Effector memory CD4-positive, alpha-beta T cell (primary cell): ENCODE measurements around the gene EID1.

Source experiments
- DNase-seq, 3 donors: peaks; one replicate each; pipeline ENCODE4 v3.0.0-alpha.2; 2020
- H3K27ac ChIP-seq: 2 replicates; pipeline ENCODE4 v1.7.0; 2013; ENCODE audit warnings: mild to moderate bottlenecking, low read length, moderate library complexity; ENCODE audit not compliant: insufficient read depth, poor library complexity, severe bottlenecking
- H3K27me3 ChIP-seq: replicated peaks from 2 replicates; pipeline ENCODE4 v1.7.0; 2013; ENCODE audit warnings: mild to moderate bottlenecking, low read length; ENCODE audit not compliant: insufficient read depth, control insufficient read depth, poor library complexity, severe bottlenecking
- H3K36me3 ChIP-seq: 2 replicates; pipeline ENCODE4 v1.7.0; 2013; ENCODE audit warnings: mild to moderate bottlenecking, low read length, moderate library complexity; ENCODE audit not compliant: control insufficient read depth, insufficient read depth
- H3K4me1 ChIP-seq: 2 replicates; pipeline ENCODE4 v1.7.0; 2013; ENCODE audit warnings: low read length, mild to moderate bottlenecking; ENCODE audit not compliant: control insufficient read depth, insufficient read depth, poor library complexity, severe bottlenecking
- H3K4me3 ChIP-seq: 2 replicates; pipeline ENCODE4 v1.7.0; 2013; ENCODE audit warnings: low read length, low read depth, mild to moderate bottlenecking; ENCODE audit not compliant: insufficient read depth, poor library complexity, severe bottlenecking
- H3K9me3 ChIP-seq: 2 replicates; pipeline ENCODE4 v1.7.0; 2013; ENCODE audit warnings: mild to moderate bottlenecking, low read length, moderate library complexity; ENCODE audit not compliant: control insufficient read depth

The EID1 gene

GRCh38 chr15:48868536-48868935 is 9.4 kb upstream of the EID1 start:
- Histone ChIP-seq H3K9me3 (no peaks in the 10 kb centered on the region), H3K27ac (no peak overlapping the region), H3K4me3 (no peak overlapping the region), H3K4me1 (no peaks in the 10 kb centered on the region), H3K36me3 (no peaks in the 10 kb centered on the region), H3K27me3 (peaks cover 6% of the 10 kb centered on the region)
- DNase-seq = no peak

GRCh38 chr15:48869966-48870365 is 8.0 kb upstream of the EID1 start:
- no peaks in the 10 kb centered on the region for H3K36me3 ChIP-seq
- H3K4me1 ChIP-seq = no peaks in the 10 kb centered on the region
- no peaks in the 10 kb centered on the region for H3K9me3 ChIP-seq
- H3K27me3 ChIP-seq = peaks cover 6% of the 10 kb centered on the region
- no peak for DNase-seq
- no peak overlapping the region for H3K4me3 ChIP-seq
- H3K27ac ChIP-seq = no peak overlapping the region

- no peak for DNase-seq
- Histone ChIP-seq H3K4me1 (no peaks in the 10 kb centered on the region), H3K27ac (no peak overlapping the region), H3K27me3 (peaks cover 6% of the 10 kb centered on the region), H3K36me3 (no peaks in the 10 kb centered on the region), H3K9me3 (no peaks in the 10 kb centered on the region), H3K4me3 (no peak overlapping the region)
Measured at GRCh38 chr15:48871542-48871941, 6.4 kb upstream of the EID1 start.

GRCh38 chr15:48872632-48873031 is 5.3 kb upstream of the EID1 start:
- Histone ChIP-seq H3K27me3 (peaks cover 6% of the 10 kb centered on the region), H3K4me1 (no peaks in the 10 kb centered on the region), H3K36me3 (no peaks in the 10 kb centered on the region), H3K4me3 (no peak overlapping the region), H3K9me3 (no peaks in the 10 kb centered on the region), H3K27ac (no peak overlapping the region)
- DNase-seq = no peak

GRCh38 chr15:48875241-48875960 is 2.5 kb upstream of the EID1 start:
- Histone ChIP-seq H3K4me1 (no peaks in the 10 kb centered on the region), H3K9me3 (no peaks in the 10 kb centered on the region), H3K36me3 (no peaks in the 10 kb centered on the region), H3K27ac (no peak overlapping the region), H3K4me3 (no peak overlapping the region), H3K27me3 (peaks cover 6% of the 10 kb centered on the region)
- no peak for DNase-seq

- no peaks in the 10 kb centered on the region for H3K36me3 ChIP-seq
- no peak overlapping the region for H3K27ac ChIP-seq
- DNase-seq = no peak
- H3K4me3 ChIP-seq = no peak overlapping the region
- no peaks in the 10 kb centered on the region for H3K9me3 ChIP-seq
- H3K27me3 ChIP-seq = peaks cover 6% of the 10 kb centered on the region
- H3K4me1 ChIP-seq = no peaks in the 10 kb centered on the region
Measured at GRCh38 chr15:48876057-48876456, 1.9 kb upstream of the EID1 start.

- Histone ChIP-seq H3K27ac (no peak overlapping the region), H3K4me3 (no peak overlapping the region), H3K36me3 (no peaks in the 10 kb centered on the region), H3K9me3 (no peaks in the 10 kb centered on the region), H3K4me1 (no peaks in the 10 kb centered on the region), H3K27me3 (no peaks in the 10 kb centered on the region)
- no peak for DNase-seq
Measured at GRCh38 chr15:48880070-48880634, 2.2 kb downstream of the EID1 start.

GRCh38 chr15:48883699-48884098 is 5.8 kb downstream of the EID1 start:
- Histone ChIP-seq H3K27me3 (no peaks in the 10 kb centered on the region), H3K9me3 (no peaks in the 10 kb centered on the region), H3K4me3 (no peak overlapping the region), H3K4me1 (no peaks in the 10 kb centered on the region), H3K27ac (no peak overlapping the region), H3K36me3 (no peaks in the 10 kb centered on the region)
- DNase-seq = no peak

GRCh38 chr15:48887144-48887543 is 9.2 kb downstream of the EID1 start:
- no peak for DNase-seq
- Histone ChIP-seq H3K27ac (no peak overlapping the region), H3K27me3 (no peaks in the 10 kb centered on the region), H3K4me1 (no peaks in the 10 kb centered on the region), H3K9me3 (no peaks in the 10 kb centered on the region), H3K36me3 (no peaks in the 10 kb centered on the region), H3K4me3 (no peak overlapping the region)

- Histone ChIP-seq H3K4me3 (no peak overlapping the region), H3K4me1 (no peaks in the 10 kb centered on the region), H3K27ac (no peak overlapping the region), H3K27me3 (no peaks in the 10 kb centered on the region), H3K36me3 (no peaks in the 10 kb centered on the region), H3K9me3 (no peaks in the 10 kb centered on the region)
- DNase-seq = no peak
Measured at GRCh38 chr15:48888191-48888590, 10.3 kb downstream of the EID1 start.
